ENCODE data around the gene USP10. TPM values are rescaled to one million over a fixed set of nuclear protein-coding genes. Genes with fewer than 3 reads are reported as not detected.

USP10 gene
- total and polyA plus RNA-seq, 2 donors from 2014 or later: 36.8 to 79.5 TPM

DNA sequence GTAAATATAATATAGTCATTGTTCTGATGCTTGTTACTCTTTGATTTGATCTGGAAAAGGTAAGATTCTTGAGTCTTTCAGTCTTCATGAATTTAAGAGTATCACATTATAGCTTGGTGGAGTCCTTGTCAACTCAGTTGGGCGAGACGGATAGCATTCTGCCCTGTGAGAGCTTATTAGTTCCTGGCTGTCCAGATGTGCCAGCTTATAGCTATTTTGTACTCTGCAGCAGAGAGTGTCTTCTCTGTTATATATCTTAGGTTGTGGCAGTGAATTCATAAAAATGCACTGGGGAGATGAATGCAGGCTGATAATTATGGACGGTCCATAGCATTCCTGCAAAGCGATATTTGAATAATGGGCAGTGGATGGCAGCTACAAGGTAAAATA lies 69.0 kb downstream of the USP10 start:
- Histone ChIP-seq H3K27me3 (ENCODE audit: control insufficient read depth, insufficient read depth, low read length) (no peaks in the 10 kb centered on the region), H3K27ac (ENCODE audit: low read depth in 2 of 2, low read length in 2 of 2) (no peak overlapping the region), H3K36me3 (ENCODE audit: control insufficient read depth in 2 of 3, insufficient read depth in 3 of 3, low read length in 3 of 3) (peaks cover 15 to 59% (median 20%) of the 10 kb centered on the region in 3 donors), H3K9me3 (ENCODE audit: control insufficient read depth in 2 of 3, insufficient read depth in 1 of 3, low read length in 3 of 3) (no peaks in the 10 kb centered on the region), H3K9ac (ENCODE audit: low read length in 3 of 3) (no peak overlapping the region), H3K4me3 (ENCODE audit: low read length in 3 of 3) (no peak overlapping the region), H3K4me1 (ENCODE audit: control insufficient read depth in 2 of 3, insufficient read depth in 2 of 3, low read depth in 1 of 3, low read length in 3 of 3) (peaks cover 0 to 5% (median 2%) of the 10 kb centered on the region in 3 donors)
- DNase-seq (no peak), FAIRE-seq (no peak)
- no peak for TF ChIP-seq CTCF (IDR thresholded peaks at IDR 0.05; ENCODE audit: borderline replicate concordance, extremely low read depth, insufficient read depth)
- intact Hi-C loops (cut with DNase I): no loop called here

GRCh38 chr16:84769416-84769815 lies 69.6 kb downstream of the USP10 start:
- intact Hi-C loops (cut with DNase I): no loop called here
- Histone ChIP-seq H3K36me3 (ENCODE audit: control insufficient read depth in 2 of 3, insufficient read depth in 3 of 3, low read length in 3 of 3) (peaks cover 12 to 53% (median 14%) of the 10 kb centered on the region in 3 donors), H3K4me3 (ENCODE audit: low read length in 3 of 3) (no peak overlapping the region), H3K27ac (ENCODE audit: low read depth in 2 of 2, low read length in 2 of 2) (no peak overlapping the region), H3K4me1 (ENCODE audit: control insufficient read depth in 2 of 3, insufficient read depth in 2 of 3, low read depth in 1 of 3, low read length in 3 of 3) (peaks cover 0 to 5% (median 2%) of the 10 kb centered on the region in 3 donors), H3K9me3 (ENCODE audit: control insufficient read depth in 2 of 3, insufficient read depth in 1 of 3, low read length in 3 of 3) (no peaks in the 10 kb centered on the region), H3K27me3 (ENCODE audit: control insufficient read depth, insufficient read depth, low read length) (no peaks in the 10 kb centered on the region), H3K9ac (ENCODE audit: low read length in 3 of 3) (no peak overlapping the region)
- no peak for TF ChIP-seq CTCF (IDR thresholded peaks at IDR 0.05; ENCODE audit: borderline replicate concordance, extremely low read depth, insufficient read depth)
- no peak for DNase-seq
- FAIRE-seq: no peak

- no peak overlapping the region for H3K4me3 ChIP-seq (ENCODE audit: low read length in 3 of 3)
- no peak overlapping the region for H3K27ac ChIP-seq (ENCODE audit: low read depth in 2 of 2, low read length in 2 of 2)
- H3K36me3 ChIP-seq (ENCODE audit: control insufficient read depth in 2 of 3, insufficient read depth in 3 of 3, low read length in 3 of 3): peaks cover 10 to 41% (median 15%) of the 10 kb centered on the region in 3 donors
- no peak overlapping the region for H3K9ac ChIP-seq (ENCODE audit: low read length in 3 of 3)
- H3K4me1 ChIP-seq (ENCODE audit: control insufficient read depth in 2 of 3, insufficient read depth in 2 of 3, low read depth in 1 of 3, low read length in 3 of 3): peaks cover 0 to 2% (median 0%) of the 10 kb centered on the region in 3 donors
- FAIRE-seq (no peak), DNase-seq (no peak)
- intact Hi-C loops (cut with DNase I): no loop called here
- no peaks in the 10 kb centered on the region for H3K27me3 ChIP-seq (ENCODE audit: control insufficient read depth, insufficient read depth, low read length)
- no peak for TF ChIP-seq CTCF (IDR thresholded peaks at IDR 0.05; ENCODE audit: borderline replicate concordance, extremely low read depth, insufficient read depth)
- no peaks in the 10 kb centered on the region for H3K9me3 ChIP-seq (ENCODE audit: control insufficient read depth in 2 of 3, insufficient read depth in 1 of 3, low read length in 3 of 3)
These were observed 73.5 kb downstream of the USP10 start for GRCh38 chr16:84773312-84773711.

DNA sequence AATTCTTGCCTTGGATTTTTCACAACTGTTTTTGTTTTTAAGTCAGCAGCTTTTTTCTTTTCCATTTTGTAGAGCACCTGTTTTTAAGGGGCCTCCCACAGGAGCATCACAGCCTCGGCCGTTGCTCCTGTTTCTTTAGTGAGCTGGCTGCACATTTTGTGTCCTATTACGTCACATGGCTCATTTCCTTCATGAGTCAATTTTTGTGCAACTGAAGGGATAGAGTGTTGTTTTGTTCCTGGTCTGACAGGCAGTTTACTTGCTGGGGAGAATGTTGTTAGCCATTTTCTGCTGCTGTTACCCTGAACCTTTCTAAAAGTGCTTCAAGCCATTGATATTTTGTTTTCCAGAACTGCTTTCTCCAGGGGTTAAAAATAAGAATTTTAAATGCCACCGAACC lies 75.0 kb downstream of the USP10 start:
- Histone ChIP-seq H3K4me3 (ENCODE audit: low read length in 3 of 3) (no peak overlapping the region), H3K36me3 (ENCODE audit: control insufficient read depth in 2 of 3, insufficient read depth in 3 of 3, low read length in 3 of 3) (peaks cover 2 to 36% (median 19%) of the 10 kb centered on the region in 3 donors), H3K4me1 (ENCODE audit: control insufficient read depth in 2 of 3, insufficient read depth in 2 of 3, low read depth in 1 of 3, low read length in 3 of 3) (no peaks in the 10 kb centered on the region), H3K27ac (ENCODE audit: low read depth in 2 of 2, low read length in 2 of 2) (no peak overlapping the region), H3K9ac (ENCODE audit: low read length in 3 of 3) (no peak overlapping the region), H3K9me3 (ENCODE audit: control insufficient read depth in 2 of 3, insufficient read depth in 1 of 3, low read length in 3 of 3) (no peaks in the 10 kb centered on the region), H3K27me3 (ENCODE audit: control insufficient read depth, insufficient read depth, low read length) (no peaks in the 10 kb centered on the region)
- intact Hi-C loops (cut with DNase I): no loop called here
- TF ChIP-seq CTCF (IDR thresholded peaks at IDR 0.05; ENCODE audit: borderline replicate concordance, extremely low read depth, insufficient read depth): no peak
- DNase-seq: no peak
- no peak for FAIRE-seq
